SK-N-SH (cell line): ENCODE results near the gene TBCD.

Experiments
- MXI1 ChIP-seq: IDR thresholded peaks from 2 replicates; pipeline ENCODE4 v1.6.1; 2012; ENCODE audit warnings: mild to moderate bottlenecking, low read depth, low read length, improper control_type of control experiment
- SIN3A ChIP-seq: IDR thresholded peaks from 2 replicates; pipeline ENCODE4 v1.6.1; 2012; ENCODE audit warnings: low read depth, mild to moderate bottlenecking, low read length, moderate library complexity, borderline replicate concordance

DNA sequence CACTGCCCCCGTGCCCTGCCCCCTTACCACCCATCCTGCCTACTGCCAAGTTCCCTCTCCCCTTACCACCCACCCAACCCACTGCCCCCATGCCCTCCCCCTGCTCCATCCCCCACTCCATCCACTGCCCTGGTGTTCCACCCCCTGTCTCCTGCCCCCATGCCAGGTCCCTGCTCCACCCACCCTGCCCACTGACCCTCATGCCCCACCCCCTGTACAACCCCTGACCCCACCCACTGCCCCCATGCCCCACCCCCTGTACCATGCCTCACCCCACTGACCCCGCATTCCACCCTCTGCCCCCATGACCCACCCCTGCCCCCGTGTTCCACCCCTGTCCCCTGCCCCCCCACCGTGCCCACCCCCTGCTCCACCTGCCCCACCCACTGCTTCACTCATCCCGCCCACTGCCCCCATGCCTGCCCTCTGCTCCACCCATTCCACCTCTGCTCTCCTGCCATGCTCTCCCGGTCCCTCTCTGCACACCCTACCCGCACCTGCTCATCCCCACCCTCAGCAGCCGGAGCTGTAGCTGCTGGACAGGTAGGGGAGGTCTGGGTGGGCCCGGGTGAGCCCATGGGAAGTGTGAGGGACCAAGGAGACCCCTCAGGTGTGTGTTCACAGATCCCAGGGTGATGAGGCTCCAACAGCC, 42.7 kb upstream of the TBCD start:
- no peak for TF ChIP-seq SIN3A
- no peak for TF ChIP-seq MXI1
